Measurements from ENCODE around the gene OBP2B. TPM values are rescaled to one million over a fixed set of nuclear protein-coding genes. Genes with fewer than 3 reads are reported as not detected.
"Not testable (repeated sequence)": the region's sequence is repeated elsewhere in the genome, so short reads cannot be mapped to it uniquely, and the experiment has no call there.

Gene OBP2B
- total RNA-seq, 2 donors from 2014 or later, result not detected

- Histone ChIP-seq H3K27ac (no peak overlapping the region), H3K27me3 (no peaks in the 10 kb centered on the region), H3K4me3 (no peak overlapping the region), H3K9me3 (no peaks in the 10 kb centered on the region), H3K4me1 (no peaks in the 10 kb centered on the region), H3K36me3 (replicated peaks in 1 of 2; ENCODE audit: insufficient read depth in 1 of 2, low read depth in 2 of 2) (no peaks in the 10 kb centered on the region)
- WGBS, 2 donors, result 66 to 71% methylated on average over 7 of the region's 7 CpGs
- ATAC-seq, result no peak
- TF ChIP-seq CTCF (IDR thresholded peaks at IDR 0.05), result no peak
- TF ChIP-seq POLR2A (IDR thresholded peaks at IDR 0.05), result no peak
- DNase-seq, result no peak
- intact Hi-C loops (cut with DNase I), result no loop called here
Measured at GRCh38 chr9:133173056-133173455, 36.0 kb downstream of the OBP2B start.

- H3K4me3 ChIP-seq, result no peak overlapping the region
- ATAC-seq (no peak), DNase-seq (no peak)
- WGBS, 2 donors, result 62 to 74% methylated on average over 10 to 29 of the region's 29 CpGs
- no peaks in the 10 kb centered on the region for H3K9me3 ChIP-seq
- H3K27ac ChIP-seq, result no peak overlapping the region
- no peaks in the 10 kb centered on the region for H3K36me3 ChIP-seq (replicated peaks in 1 of 2; ENCODE audit: insufficient read depth in 1 of 2, low read depth in 2 of 2)
- TF ChIP-seq CTCF (IDR thresholded peaks at IDR 0.05) (no peak), POLR2A (IDR thresholded peaks at IDR 0.05) (no peak)
- H3K4me1 ChIP-seq, result no peaks in the 10 kb centered on the region
- H3K27me3 ChIP-seq, result no peaks in the 10 kb centered on the region
- intact Hi-C loops (cut with DNase I), result no loop called here
Measured at GRCh38 chr9:133171161-133171961, 37.7 kb downstream of the OBP2B start.

GRCh38 chr9:133170716-133171115 lies 38.3 kb downstream of the OBP2B start:
- no peaks in the 10 kb centered on the region for H3K4me1 ChIP-seq
- DNase-seq, result no peak
- no peak overlapping the region for H3K4me3 ChIP-seq
- no peak overlapping the region for H3K27ac ChIP-seq
- no peaks in the 10 kb centered on the region for H3K27me3 ChIP-seq
- 87 to 94% methylated on average over 10 to 11 of the region's 11 CpGs for WGBS, 2 donors
- no peak for ATAC-seq
- TF ChIP-seq CTCF (IDR thresholded peaks at IDR 0.05), result no peak
- TF ChIP-seq POLR2A (IDR thresholded peaks at IDR 0.05), result no peak
- no peaks in the 10 kb centered on the region for H3K9me3 ChIP-seq
- no peaks in the 10 kb centered on the region for H3K36me3 ChIP-seq (replicated peaks in 1 of 2; ENCODE audit: insufficient read depth in 1 of 2, low read depth in 2 of 2)
- intact Hi-C loops (cut with DNase I), result no loop called here

- ATAC-seq; H3K9me3 ChIP-seq; H3K27me3 ChIP-seq; intact Hi-C loops (cut with DNase I); H3K36me3 ChIP-seq (replicated peaks in 1 of 2; ENCODE audit: insufficient read depth in 1 of 2, low read depth in 2 of 2); H3K4me1 ChIP-seq; H3K27ac ChIP-seq; H3K4me3 ChIP-seq; DNase-seq: not testable (repeated sequence)
- 80 to 81% methylated on average over 12 of the region's 12 CpGs for WGBS, 2 donors
Measured at GRCh38 chr9:133169687-133170086, 39.4 kb downstream of the OBP2B start.

GRCh38 chr9:133169102-133169501 lies 39.9 kb downstream of the OBP2B start:
- H3K9me3 ChIP-seq, result no peaks in the 10 kb centered on the region
- no peaks in the 10 kb centered on the region for H3K27me3 ChIP-seq
- peaks cover 1% of the 10 kb centered on the region for H3K4me1 ChIP-seq
- intact Hi-C loops (cut with DNase I), result no loop called here
- WGBS, 2 donors, result 88 to 91% methylated on average over 5 to 13 of the region's 13 CpGs
- H3K36me3 ChIP-seq (replicated peaks in 1 of 2; ENCODE audit: insufficient read depth in 1 of 2, low read depth in 2 of 2), result no peaks in the 10 kb centered on the region
- no peak for ATAC-seq
- H3K27ac ChIP-seq, result no peak overlapping the region
- DNase-seq, result no peak
- TF ChIP-seq CTCF (IDR thresholded peaks at IDR 0.05), result no peak
- TF ChIP-seq POLR2A (IDR thresholded peaks at IDR 0.05), result no peak
- H3K4me3 ChIP-seq, result no peak overlapping the region

All from body of pancreas (tissue), 4 donors.